IMR-90 (cell line): ENCODE measurements around the gene C22orf31. TPM values are rescaled to one million over a fixed set of nuclear protein-coding genes. Genes with fewer than 3 reads are reported as not detected.

Experiments
- ATAC-seq: fragments of 200-7000 bp; cut with Tn5 transposase; 2 replicates; pipeline ENCODE4 v1.9.1; 2020; ENCODE audit warnings: low read depth, mild to moderate bottlenecking, moderate library complexity
- BruUV-seq: library from RNA; stranded (reverse); fragments of 400-500 nt; replicated peaks from 2 replicates; lab custom pipeline; 2021; lab: Mats Ljungman, UMichigan
- CTCF ChIA-PET: fragments of 300-600 bp; formaldehyde crosslinking; extraction: SDS; loops from one replicate; lab custom pipeline; 2021; ENCODE audit warnings: antibody characterized with exemption; lab: Yijun Ruan, JAX
- POLR2A ChIA-PET: fragments of 300-600 bp; sonication (Branson Sonifier 250); formaldehyde crosslinking; loops from one replicate; lab custom pipeline; 2022; ENCODE audit warnings: antibody characterized with exemption; ENCODE audit not compliant: unreplicated experiment; lab: Charles Lee
- DNase-seq: peaks from one replicate; pipeline ENCODE4 v3.0.0; 2013
- H2AFZ ChIP-seq: replicated peaks from 2 replicates; pipeline ENCODE3; 2013; ENCODE audit warnings: low read length, mild to moderate bottlenecking; ENCODE audit not compliant: poor library complexity
- H2AK5ac ChIP-seq: 2 replicates; pipeline ENCODE4 v1.6.1; 2013; ENCODE audit warnings: low read depth, low read length, inconsistent platforms
- H2AK9ac ChIP-seq: replicated peaks from 2 replicates; pipeline ENCODE3; 2013; ENCODE audit warnings: mild to moderate bottlenecking, low read depth, low read length, moderate library complexity; ENCODE audit not compliant: poor library complexity
- H2BK120ac ChIP-seq: 2 replicates; pipeline ENCODE4 v1.6.1; 2013; ENCODE audit warnings: low read depth, low read length, inconsistent platforms
- H2BK15ac ChIP-seq: 3 replicates; pipeline ENCODE4 v1.6.1; 2013; ENCODE audit warnings: low read depth, low read length, inconsistent platforms
- H2BK20ac ChIP-seq: 2 replicates; pipeline ENCODE4 v1.6.1; 2013; ENCODE audit warnings: low read depth, mild to moderate bottlenecking, inconsistent platforms, low read length, moderate library complexity
- H2BK5ac ChIP-seq: 2 replicates; pipeline ENCODE4 v1.6.1; 2013; ENCODE audit warnings: mild to moderate bottlenecking, low read depth, low read length, inconsistent platforms; ENCODE audit not compliant: poor library complexity, severe bottlenecking
- H3K14ac ChIP-seq: replicated peaks from 2 replicates; pipeline ENCODE4 v1.6.1; 2013; ENCODE audit warnings: low read depth, low read length, inconsistent platforms
- H3K18ac ChIP-seq: 2 replicates; pipeline ENCODE4 v1.6.1; 2013; ENCODE audit warnings: low read depth, low read length, control low read depth
- H3K23ac ChIP-seq: 2 replicates; pipeline ENCODE4 v1.6.1; 2013; ENCODE audit warnings: low read depth, low read length, inconsistent platforms
- H3K27ac ChIP-seq: 2 replicates; pipeline ENCODE4 v1.5.1; 2013; ENCODE audit warnings: mild to moderate bottlenecking, control low read depth, low read length; ENCODE audit not compliant: insufficient read depth
- H3K27me3 ChIP-seq: 2 replicates; pipeline ENCODE4 v1.6.1; 2013; ENCODE audit warnings: low read length; ENCODE audit not compliant: control insufficient read depth, insufficient read depth
- H3K36me3 ChIP-seq: 2 replicates; pipeline ENCODE4 v1.6.1; 2013; ENCODE audit warnings: low read length, mixed read lengths; ENCODE audit not compliant: control insufficient read depth, insufficient read depth
- H3K4ac ChIP-seq: 2 replicates; pipeline ENCODE4 v1.6.1; 2013; ENCODE audit warnings: low read depth, low read length, inconsistent platforms
- H3K4me1 ChIP-seq: 2 replicates; pipeline ENCODE4 v1.6.1; 2013; ENCODE audit warnings: low read length, mixed read lengths; ENCODE audit not compliant: control insufficient read depth, insufficient read depth
- H3K4me2 ChIP-seq: 2 replicates; pipeline ENCODE4 v1.6.1; 2013; ENCODE audit warnings: low read depth, mild to moderate bottlenecking, control low read depth, low read length, moderate library complexity
- H3K4me3 ChIP-seq: 2 replicates; pipeline ENCODE4 v1.5.1; 2013; ENCODE audit warnings: low read depth, mild to moderate bottlenecking, control low read depth, low read length, moderate library complexity; ENCODE audit not compliant: insufficient read depth
- H3K56ac ChIP-seq: 2 replicates; pipeline ENCODE4 v1.6.1; 2013; ENCODE audit warnings: low read length, inconsistent platforms; ENCODE audit not compliant: insufficient read depth; ENCODE audit errors: extremely low read depth
- H3K79me1 ChIP-seq, 2 experiments: 2 replicates each; pipeline ENCODE4 v1.6.1; 2013; ENCODE audit warnings: low read length in 2 of 2, inconsistent platforms in 1 of 2, low read depth in 1 of 2
- H3K9ac ChIP-seq: 2 replicates; pipeline ENCODE4 v1.6.1; 2013; ENCODE audit warnings: low read depth, low read length, control low read depth
- H3K9me1 ChIP-seq: 2 replicates; pipeline ENCODE4 v1.6.1; 2013; ENCODE audit warnings: low read length, inconsistent platforms; ENCODE audit not compliant: insufficient read depth
- H3K9me3 ChIP-seq: 2 replicates; pipeline ENCODE4 v1.6.1; 2013; ENCODE audit warnings: low read length; ENCODE audit not compliant: control insufficient read depth, insufficient read depth
- H4K20me1 ChIP-seq: 2 replicates; pipeline ENCODE4 v1.6.1; 2013; ENCODE audit warnings: low read length, inconsistent platforms; ENCODE audit not compliant: insufficient read depth
- H4K5ac ChIP-seq: 2 replicates; pipeline ENCODE4 v1.6.1; 2013; ENCODE audit warnings: mild to moderate bottlenecking, low read depth, low read length, control low read depth
- H4K8ac ChIP-seq, 2 experiments: 2 replicates each; pipeline ENCODE4 v1.6.1; 2013; ENCODE audit warnings: low read depth in 2 of 2, low read length in 2 of 2, control low read depth in 1 of 2, inconsistent platforms in 1 of 2
- H4K91ac ChIP-seq: 2 replicates; pipeline ENCODE4 v1.6.1; 2013; ENCODE audit warnings: low read depth, low read length, inconsistent platforms; ENCODE audit not compliant: insufficient read depth
- MAZ ChIP-seq: IDR thresholded peaks from 2 replicates; pipeline ENCODE4 v1.6.1; 2012; ENCODE audit warnings: low read depth, mild to moderate bottlenecking, low read length, improper control_type of control experiment, moderate library complexity, borderline replicate concordance
- NFE2L2 ChIP-seq: fragments of 150-350 bp; IDR thresholded peaks from 2 replicates; pipeline ENCODE4 v1.6.1; 2016; ENCODE audit warnings: low read depth, mild to moderate bottlenecking, low read length
- POLR2A ChIP-seq: IDR thresholded peaks from 2 replicates; pipeline ENCODE4 v1.6.1; 2012; ENCODE audit warnings: mild to moderate bottlenecking, low read depth, low read length
- SMC3 ChIP-seq: fragments of 150-350 bp; IDR thresholded peaks from 2 replicates; pipeline ENCODE4 v1.6.1; 2016; ENCODE audit warnings: low read depth, mild to moderate bottlenecking, antibody characterized with exemption, low read length, moderate library complexity
- WGBS, 2 experiments: methylation state at CpG; one replicate each; pipeline versions ENCODE4 v1.1.5 to v1.1.7; 2013; ENCODE audit warnings: missing lambda C conversion rate in 2 of 2; ENCODE audit not compliant: insufficient read length in 1 of 2; ENCODE audit errors: extremely low coverage in 2 of 2; 5-methylcytosine and 5-hydroxymethylcytosine counted together
- dilution Hi-C: fragments of 300-500 bp; cut with HindIII; formaldehyde crosslinking; loops from one replicate; pipeline ENCODE4 v1.14.3; 2018; ENCODE audit warnings: low sequenced_read_pairs; ENCODE audit not compliant: unreplicated experiment
- in situ Hi-C: fragments of 300-500 bp; cut with MboI; formaldehyde crosslinking; loops from 3 replicates; pipeline ENCODE4 v1.14.3; 2019; ENCODE audit warnings: low sequenced_read_pairs, inconsistent platforms, mixed read lengths
- intact Hi-C: fragments of 100-400 bp; cut with micrococcal nuclease; formaldehyde crosslinking; loops from 2 replicates; pipeline ENCODE4 v1.10.0; 2022
- polyA plus RNA-seq, 3 experiments: library from polyadenylated mRNA; depleted of rRNA; stranded (reverse); fragments of >200 nt; gene quantifications; 2 replicates each; pipeline ENCODE4 v1.2.3, GENCODE V29; 2012; ENCODE audit warnings: low replicate concordance in 1 of 3
- total RNA-seq: library from RNA; depleted of rRNA; stranded (reverse); fragments of >200 nt; gene quantifications from 2 replicates; pipeline ENCODE4 v1.2.3, GENCODE V29; 2012

The C22orf31 gene
- total and polyA plus RNA-seq, 2 of the 4 experiments (the other 2 are of a cell fraction), result not detected

- Histone ChIP-seq H2BK120ac (no peak overlapping the region), H2AFZ (no peak overlapping the region), H4K91ac (no peak overlapping the region), H4K20me1 (no peaks in the 10 kb centered on the region), H4K8ac (no peak overlapping the region), H3K23ac (no peak overlapping the region), H2BK15ac (no peak overlapping the region), H3K4me3 (no peak overlapping the region), H4K5ac (no peak overlapping the region; the same call in 1 of the 2 replicates), H2AK9ac (no peak overlapping the region), H3K14ac (no peak overlapping the region), H2BK20ac (no peak overlapping the region), H3K36me3 (no peaks in the 10 kb centered on the region), H3K27me3 (no peaks in the 10 kb centered on the region), H3K27ac (no peak overlapping the region), H3K9me1 (no peaks in the 10 kb centered on the region), H3K9me3 (no peaks in the 10 kb centered on the region), H3K4me1 (peaks cover 1% of the 10 kb centered on the region; the same call in 1 of the 2 replicates), H2AK5ac (peak overlapping the region; percentile 44; the same call in 1 of the 2 replicates), H3K56ac (no peak overlapping the region), H2BK5ac (no peak overlapping the region), H3K79me1 (no peaks in the 10 kb centered on the region; a peak in 1 of 4 replicates), H3K4me2 (no peak overlapping the region), H3K9ac (no peak overlapping the region), H3K4ac (no peak overlapping the region), H3K18ac (no peak overlapping the region)
- CTCF ChIA-PET, result no interaction called here
- TF ChIP-seq NFE2L2, result no peak
- no peak for TF ChIP-seq POLR2A
- TF ChIP-seq SMC3, result no peak
- TF ChIP-seq MAZ, result no peak
- POLR2A ChIA-PET, result no interaction called here
- DNase-seq (peak; percentile 25), ATAC-seq (peak; percentile 44; the same call in 1 of the 2 replicates)
- BruUV-seq, result no TSS peak
- WGBS, 2 experiments, result no CpG with 5 or more reads among the region's 5 CpGs
- intact Hi-C loops (no loop called here), in situ Hi-C loops (no loop called here), dilution Hi-C loops (no loop called here)
These were observed 22.4 kb upstream of the C22orf31 start for GRCh38 chr22:29083933-29084591.
